ENCODE measurements around the gene CPSF6.

GRCh38 chr12:69274861-69275260 lies 35.5 kb downstream of the CPSF6 start:
- TF ChIP-seq BHLHE40 (IDR thresholded peaks at IDR 0.05; ENCODE audit: borderline replicate concordance) (no peak), L3MBTL2 (conservative IDR thresholded peaks at IDR 0.05) (no peak), SUZ12 (IDR thresholded peaks at IDR 0.05) (no peak)
